Tibial nerve (tissue), 4 donors: ENCODE data around the gene MAP4K3.

Source experiments
- EP300 ChIP-seq, 2 donors: sonication (generic); formaldehyde crosslinking; IDR thresholded peaks; one replicate each; pipeline ENCODE4 v1.6.1; 2017; ENCODE audit warnings: antibody characterized with exemption in 2 of 2, mild to moderate bottlenecking in 1 of 2
- POLR2A ChIP-seq, 2 donors: fragments of 450-650 bp; IDR thresholded peaks; one replicate each; pipeline ENCODE4 v1.6.1; 2017; ENCODE audit warnings: antibody characterized with exemption in 2 of 2, mild to moderate bottlenecking in 2 of 2, moderate library complexity in 2 of 2
- TF ChIP-seq, protein P1 (sequence below), 5 experiments: fragments of 200-600 bp in 3 of 5; fragments of 450-650 bp in 2 of 5; sonication (generic) in 3 of 5; IDR thresholded peaks; one replicate each; pipeline ENCODE4 v1.5.1; 2016 to 2019; ENCODE audit warnings: antibody characterized with exemption in 5 of 5, mild to moderate bottlenecking in 3 of 5, moderate library complexity in 2 of 5

DNA sequence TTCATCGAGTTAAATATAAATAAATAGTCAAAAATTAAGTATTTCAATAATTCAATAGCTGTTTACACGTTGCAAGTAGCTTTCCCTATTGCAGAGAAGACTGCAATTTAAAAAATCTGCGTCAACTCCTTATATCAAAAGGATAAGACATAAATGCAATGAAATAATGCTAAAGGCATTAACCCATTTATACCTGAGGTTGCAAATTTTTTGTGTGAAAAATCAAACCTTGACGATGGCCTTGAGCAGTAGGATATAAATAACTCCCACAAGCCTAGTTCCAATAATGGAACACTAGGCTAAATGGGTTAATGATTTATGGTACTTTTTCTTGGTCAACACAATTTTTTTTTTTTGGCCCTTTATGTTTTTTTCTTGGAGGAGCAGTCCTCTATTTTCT lies 116.9 kb downstream of the MAP4K3 start:
- TF ChIP-seq, protein P1, sequence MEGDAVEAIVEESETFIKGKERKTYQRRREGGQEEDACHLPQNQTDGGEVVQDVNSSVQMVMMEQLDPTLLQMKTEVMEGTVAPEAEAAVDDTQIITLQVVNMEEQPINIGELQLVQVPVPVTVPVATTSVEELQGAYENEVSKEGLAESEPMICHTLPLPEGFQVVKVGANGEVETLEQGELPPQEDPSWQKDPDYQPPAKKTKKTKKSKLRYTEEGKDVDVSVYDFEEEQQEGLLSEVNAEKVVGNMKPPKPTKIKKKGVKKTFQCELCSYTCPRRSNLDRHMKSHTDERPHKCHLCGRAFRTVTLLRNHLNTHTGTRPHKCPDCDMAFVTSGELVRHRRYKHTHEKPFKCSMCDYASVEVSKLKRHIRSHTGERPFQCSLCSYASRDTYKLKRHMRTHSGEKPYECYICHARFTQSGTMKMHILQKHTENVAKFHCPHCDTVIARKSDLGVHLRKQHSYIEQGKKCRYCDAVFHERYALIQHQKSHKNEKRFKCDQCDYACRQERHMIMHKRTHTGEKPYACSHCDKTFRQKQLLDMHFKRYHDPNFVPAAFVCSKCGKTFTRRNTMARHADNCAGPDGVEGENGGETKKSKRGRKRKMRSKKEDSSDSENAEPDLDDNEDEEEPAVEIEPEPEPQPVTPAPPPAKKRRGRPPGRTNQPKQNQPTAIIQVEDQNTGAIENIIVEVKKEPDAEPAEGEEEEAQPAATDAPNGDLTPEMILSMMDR (IDR thresholded peaks at IDR 0.05) = no peak
- TF ChIP-seq POLR2A (IDR thresholded peaks at IDR 0.05) = no peak
- no peak for TF ChIP-seq EP300 (IDR thresholded peaks at IDR 0.05)
